ENCODE data around the gene P2RX7.

The P2RX7 gene

GRCh38 chr12:121232977-121233627 lies 100.4 kb downstream of the P2RX7 start:
- in situ Hi-C loops (cut with MboI; ENCODE audit: low sequenced_read_pairs) = no loop called here
- Histone ChIP-seq H3K36me3 (replicated peaks) (peaks cover 17% of the 10 kb centered on the region), H3K4me3 (no peak overlapping the region)

GRCh38 chr12:121233628-121234020 lies 100.9 kb downstream of the P2RX7 start:
- DNase-seq (ENCODE audit: low spot score in 2 of 2) = no peak
- Histone ChIP-seq H3K4me1 (no peaks in the 10 kb centered on the region), H3K36me3 (replicated peaks) (peaks cover 17% of the 10 kb centered on the region), H3K27me3 (ENCODE audit: low read depth) (no peaks in the 10 kb centered on the region), H3K4me3 (no peak overlapping the region), H3K9me3 (no peaks in the 10 kb centered on the region)
- in situ Hi-C loops (cut with MboI; ENCODE audit: low sequenced_read_pairs) = no loop called here

More at GRCh38 chr12:121232977-121233627, 100.4 kb downstream of the P2RX7 start:
- Histone ChIP-seq H3K27me3 (ENCODE audit: low read depth) (no peaks in the 10 kb centered on the region), H3K9me3 (no peaks in the 10 kb centered on the region), H3K4me1 (no peaks in the 10 kb centered on the region)
- no peak for DNase-seq (ENCODE audit: low spot score in 2 of 2)

- no peaks in the 10 kb centered on the region for H3K9me3 ChIP-seq
- in situ Hi-C loops (cut with MboI; ENCODE audit: low sequenced_read_pairs) = no loop called here
- DNase-seq (ENCODE audit: low spot score in 2 of 2) = no peak
These were observed 104.1 kb downstream of the P2RX7 start for GRCh38 chr12:121236776-121237175.

DNA sequence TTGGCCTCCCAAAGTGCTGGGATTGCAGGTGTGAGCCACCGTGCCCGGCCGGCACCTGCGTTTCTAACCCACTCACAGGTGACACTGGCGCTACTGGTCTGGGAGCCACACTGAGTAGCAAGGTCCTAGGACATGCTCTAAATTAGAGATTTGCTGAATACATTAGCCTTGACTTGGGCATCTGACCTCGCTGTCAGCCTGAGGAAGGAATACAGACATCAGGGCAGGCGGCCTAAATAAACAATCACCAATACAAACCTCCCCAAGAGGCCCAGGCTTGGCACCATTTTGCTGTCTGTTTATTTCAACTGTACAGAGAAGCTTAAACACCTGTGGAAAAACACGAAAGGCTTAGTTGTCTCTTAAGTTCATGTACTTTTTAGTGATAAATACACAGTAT lies 104.7 kb downstream of the P2RX7 start:
- Histone ChIP-seq H3K4me1 (no peaks in the 10 kb centered on the region), H3K36me3 (replicated peaks) (peaks cover 25% of the 10 kb centered on the region), H3K9me3 (no peaks in the 10 kb centered on the region), H3K27me3 (ENCODE audit: low read depth) (no peaks in the 10 kb centered on the region), H3K4me3 (no peak overlapping the region)
- in situ Hi-C loops (cut with MboI; ENCODE audit: low sequenced_read_pairs) = no loop called here
- DNase-seq (ENCODE audit: low spot score in 2 of 2) = no peak

More at GRCh38 chr12:121236776-121237175, 104.1 kb downstream of the P2RX7 start:
- no peaks in the 10 kb centered on the region for H3K27me3 ChIP-seq (ENCODE audit: low read depth)
- no peak overlapping the region for H3K4me3 ChIP-seq
- peaks cover 25% of the 10 kb centered on the region for H3K36me3 ChIP-seq (replicated peaks)
- H3K4me1 ChIP-seq = no peaks in the 10 kb centered on the region

Data from HAP-1 (cell line).